Epithelial cell of proximal tubule (primary cell): ENCODE results near the gene DCPS. TPM values are rescaled to one million over a fixed set of nuclear protein-coding genes. Genes with fewer than 3 reads are reported as not detected.
"Not testable (repeated sequence)": the region's sequence is repeated elsewhere in the genome, so short reads cannot be mapped to it uniquely, and the experiment has no call there.

Experiments used
- DNase-seq: peaks from one replicate; pipeline ENCODE4 v3.0.0-alpha.2; 2011; ENCODE audit warnings: low read depth
- H3K4me3 ChIP-seq: 2 replicates; pipeline ENCODE4 v1.5.1; 2011; ENCODE audit warnings: low read depth, mild to moderate bottlenecking, low read length
- total RNA-seq: library from RNA; depleted of rRNA; stranded (reverse); fragments of >200 nt; gene quantifications from 2 replicates; pipeline ENCODE4 v1.2.3, GENCODE V29; 2015
- TF ChIP-seq, protein P1 (sequence below): conservative IDR thresholded peaks from 2 replicates; pipeline ENCODE4 v1.5.1; 2012; ENCODE audit warnings: low read depth, mild to moderate bottlenecking, low read length

The DCPS gene
- total RNA-seq, 1 donor from 2014 or later = 17.2 TPM

DNA sequence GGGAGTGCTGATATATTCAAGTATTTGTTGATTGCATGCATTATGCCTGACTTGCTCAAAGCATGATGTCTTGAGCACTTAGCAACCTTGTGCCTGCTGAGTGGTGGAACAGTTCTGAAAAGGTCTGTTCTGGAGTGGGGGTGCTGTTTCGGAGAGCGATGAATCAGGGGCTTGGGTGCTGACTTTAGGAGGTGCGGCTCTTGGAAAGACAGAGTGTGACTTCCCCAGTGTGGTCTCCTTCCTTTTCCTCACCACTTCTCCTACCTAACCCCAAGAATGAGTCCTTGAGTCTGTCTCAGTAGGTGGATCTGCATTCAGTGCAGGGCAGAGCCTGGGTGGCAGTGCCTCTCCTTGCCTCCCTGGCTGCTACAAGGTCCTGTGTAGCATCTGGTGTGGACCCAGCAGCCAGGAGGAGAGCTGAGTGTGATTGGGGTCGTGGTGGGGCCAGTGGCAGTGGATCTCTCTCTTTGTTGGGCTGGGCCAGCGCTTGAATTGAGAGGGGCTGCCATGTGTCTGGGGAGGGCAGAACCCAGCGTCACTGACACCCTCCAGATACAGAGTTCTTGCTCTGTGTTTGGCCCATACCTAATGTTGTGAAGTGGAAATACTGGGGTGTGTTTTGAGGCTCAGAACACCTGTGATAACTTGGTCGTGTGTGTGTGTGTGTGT, 87.6 kb downstream of the DCPS start:
- TF ChIP-seq, protein P1, sequence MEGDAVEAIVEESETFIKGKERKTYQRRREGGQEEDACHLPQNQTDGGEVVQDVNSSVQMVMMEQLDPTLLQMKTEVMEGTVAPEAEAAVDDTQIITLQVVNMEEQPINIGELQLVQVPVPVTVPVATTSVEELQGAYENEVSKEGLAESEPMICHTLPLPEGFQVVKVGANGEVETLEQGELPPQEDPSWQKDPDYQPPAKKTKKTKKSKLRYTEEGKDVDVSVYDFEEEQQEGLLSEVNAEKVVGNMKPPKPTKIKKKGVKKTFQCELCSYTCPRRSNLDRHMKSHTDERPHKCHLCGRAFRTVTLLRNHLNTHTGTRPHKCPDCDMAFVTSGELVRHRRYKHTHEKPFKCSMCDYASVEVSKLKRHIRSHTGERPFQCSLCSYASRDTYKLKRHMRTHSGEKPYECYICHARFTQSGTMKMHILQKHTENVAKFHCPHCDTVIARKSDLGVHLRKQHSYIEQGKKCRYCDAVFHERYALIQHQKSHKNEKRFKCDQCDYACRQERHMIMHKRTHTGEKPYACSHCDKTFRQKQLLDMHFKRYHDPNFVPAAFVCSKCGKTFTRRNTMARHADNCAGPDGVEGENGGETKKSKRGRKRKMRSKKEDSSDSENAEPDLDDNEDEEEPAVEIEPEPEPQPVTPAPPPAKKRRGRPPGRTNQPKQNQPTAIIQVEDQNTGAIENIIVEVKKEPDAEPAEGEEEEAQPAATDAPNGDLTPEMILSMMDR = no peak
- DNase-seq = no peak
- no peak overlapping the region for H3K4me3 ChIP-seq

DNA sequence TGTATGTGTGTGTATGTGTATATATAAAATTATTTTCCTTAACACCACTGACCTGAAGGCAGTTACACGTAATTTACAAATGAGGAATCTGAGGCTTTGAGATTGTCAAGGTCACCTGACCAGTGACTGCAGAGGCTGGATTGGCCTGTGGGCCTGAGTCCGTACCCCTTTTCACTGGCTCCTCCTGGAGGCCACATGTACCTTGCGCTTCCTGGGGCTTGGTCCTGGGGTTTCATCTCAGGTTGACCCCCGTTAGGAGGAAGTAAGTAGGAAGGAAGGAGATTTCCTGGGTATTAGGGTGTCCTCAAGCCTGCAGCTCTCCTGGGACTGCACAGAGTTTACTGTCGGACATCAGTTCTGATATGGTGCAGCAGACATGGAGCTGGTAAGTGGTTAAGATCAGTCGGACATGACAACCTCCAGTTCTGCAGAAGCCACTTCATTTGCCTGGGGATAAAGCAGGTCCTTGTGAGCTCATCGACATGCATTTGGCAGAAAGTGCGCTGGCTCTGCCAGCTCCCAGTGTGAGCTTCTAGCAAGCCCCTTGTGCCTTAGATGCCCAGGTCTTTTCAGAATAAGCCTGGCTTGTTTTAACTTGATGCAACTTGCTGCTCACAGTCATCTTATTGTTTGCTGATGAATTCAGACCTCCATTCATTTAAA, 88.2 kb downstream of the DCPS start:
- TF ChIP-seq, protein P1 = peak; percentile 19
- no peak overlapping the region for H3K4me3 ChIP-seq
- no peak for DNase-seq

DNA sequence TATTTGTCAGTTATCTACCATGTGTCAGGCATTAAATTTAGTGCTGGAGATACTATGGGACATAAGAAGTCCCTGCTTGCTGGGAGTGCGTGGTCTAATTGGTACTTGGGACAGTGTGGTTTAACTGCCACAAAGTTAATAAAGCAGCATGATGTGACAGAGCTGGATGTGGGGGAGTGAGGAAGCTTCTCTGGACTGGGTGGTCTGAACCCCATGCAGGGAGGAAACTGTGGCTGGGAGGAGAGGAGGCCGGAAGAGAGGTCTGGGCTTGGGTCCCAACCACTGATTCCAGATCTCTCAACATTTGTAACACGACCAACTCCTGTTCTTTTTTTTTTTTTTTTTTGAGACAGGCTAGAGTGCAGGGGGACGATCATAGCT, 88.8 kb downstream of the DCPS start:
- TF ChIP-seq, protein P1 = no peak
- H3K4me3 ChIP-seq = no peak overlapping the region
- DNase-seq = no peak

DNA sequence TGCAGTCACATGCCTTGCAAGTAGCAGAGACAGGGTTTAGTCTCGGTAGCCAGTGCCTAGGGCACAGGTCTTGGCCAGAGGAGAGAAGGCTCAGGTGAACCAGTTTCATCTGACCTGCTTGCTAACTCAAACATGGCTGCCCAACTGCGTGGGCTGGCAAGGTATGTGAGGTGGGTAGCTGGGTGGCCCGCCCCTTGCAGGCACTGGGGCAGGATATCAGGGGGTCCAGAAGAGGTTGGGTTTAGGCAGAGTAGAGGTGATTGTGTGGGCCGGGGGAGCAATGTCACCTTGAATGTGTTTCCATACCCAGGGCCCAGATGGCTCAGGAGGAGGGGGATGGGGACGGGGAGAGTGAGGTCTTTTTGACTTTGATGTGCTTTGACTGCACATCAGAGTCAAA, 89.3 kb downstream of the DCPS start:
- no peak overlapping the region for H3K4me3 ChIP-seq
- TF ChIP-seq, protein P1 = no peak
- no peak for DNase-seq

DNA sequence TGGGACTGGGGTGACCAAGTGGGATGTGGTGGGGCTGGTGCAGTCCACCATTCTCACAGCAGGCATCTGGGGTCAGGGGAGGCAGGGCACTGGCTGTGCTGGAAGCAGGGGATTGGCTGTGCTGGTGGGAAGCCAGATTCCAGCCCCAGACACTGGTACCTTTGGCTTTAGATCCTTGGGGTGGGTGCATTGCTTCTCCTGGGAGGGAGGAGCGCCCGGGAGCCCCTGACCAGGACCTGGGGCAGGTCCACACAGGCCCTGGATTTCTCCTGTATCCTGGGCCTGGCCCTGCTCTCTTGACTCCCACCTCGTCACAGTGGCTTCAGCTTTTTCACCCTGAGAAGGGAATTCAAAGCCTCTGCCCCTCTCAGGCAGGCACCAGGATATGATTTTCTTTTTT, 90.2 kb downstream of the DCPS start:
- TF ChIP-seq, protein P1 = no peak
- H3K4me3 ChIP-seq = no peak overlapping the region

DNA sequence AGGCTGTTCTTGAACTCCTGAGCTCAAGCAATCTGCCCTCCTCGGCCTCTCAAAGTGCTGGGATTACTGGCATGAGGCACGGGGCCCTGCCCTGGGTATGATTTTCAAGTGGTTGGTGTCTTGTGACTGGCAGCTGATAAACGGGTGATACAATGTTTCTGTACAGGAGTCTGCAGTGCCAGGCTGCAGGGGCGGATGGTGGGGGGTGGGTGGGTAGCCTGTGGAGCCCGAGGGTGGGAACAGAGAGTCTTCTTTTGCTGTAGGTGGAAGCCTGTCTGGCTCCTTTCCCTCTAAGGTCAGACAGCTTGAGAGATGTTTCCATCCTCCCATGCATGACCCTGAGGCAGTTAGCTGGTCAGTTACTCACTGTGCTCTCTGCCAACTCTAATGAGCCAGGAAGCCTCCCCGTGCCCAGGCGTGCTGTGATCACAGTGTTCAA, 90.8 kb downstream of the DCPS start:
- DNase-seq = peak; percentile 16
- H3K4me3 ChIP-seq = not testable (repeated sequence)

More for the DNA sequence above, 90.2 kb downstream of the DCPS start:
- no peak for DNase-seq

Other genes with a start within 250 kb of the DCPS start
- gene CDON, start 241.2 kb upstream of the DCPS start, total RNA-seq = 3.3 and 4.9 TPM in 2 replicates
- gene RPUSD4, start 92.4 kb upstream of the DCPS start, total RNA-seq = 18.2 and 24.9 TPM in 2 replicates
- 26.0 and 28.1 TPM in 2 replicates for gene FAM118B, start 92.3 kb upstream of the DCPS start, total RNA-seq
- gene SRPRA, start 35.2 kb upstream of the DCPS start, total RNA-seq = 54.8 and 76.3 TPM in 2 replicates
- 28.1 and 34.1 TPM in 2 replicates for gene FOXRED1, start 34.9 kb upstream of the DCPS start, total RNA-seq
- gene TIRAP, start 21.0 kb upstream of the DCPS start, total RNA-seq = 2.3 and 3.8 TPM in 2 replicates
- 15.9 and 24.2 TPM in 2 replicates for gene ST3GAL4, start 51.6 kb downstream of the DCPS start, total RNA-seq